Left cardiac atrium (tissue), 4 donors: ENCODE results near the gene CPED1. TPM values are rescaled to one million over a fixed set of nuclear protein-coding genes. Genes with fewer than 3 reads are reported as not detected.
"Not testable (repeated sequence)": the region's sequence is repeated elsewhere in the genome, so short reads cannot be mapped to it uniquely, and the experiment has no call there.

Experiments used
- ATAC-seq, 2 donors: fragments of 200-7000 bp; cut with Tn5 transposase; one replicate each; pipeline ENCODE4 v1.9.1; 2020; ENCODE audit warnings: mild to moderate bottlenecking in 2 of 2, moderate library complexity in 2 of 2
- DNase-seq: peaks from one replicate; pipeline ENCODE4 v3.0.0-alpha.2; 2020
- intact Hi-C, 2 donors: fragments of 100-400 bp; cut with DNase I; formaldehyde crosslinking; loops; one replicate each; pipeline versions ENCODE4 v1.14.1 to v1.15.1; 2022 to 2023
- total RNA-seq, 2 donors: library from RNA; stranded (reverse); fragmentation: NEBNext Ultra II Directional; extraction: Animal tissue kit (Norgen Biotek cat#: 25700); gene quantifications; one replicate each; pipeline ENCODE4 v1.2.1, GENCODE V29; 2021
- donor health status: DM: no; HTN: yes; CAD: no.
- donor health status: DM: no; HTN: yes; CAD: no; lungs with severe emphysema.
- donor health status: DM: yes; HTN: yes; CAD: no.
- donor health status: Dilated cardiomyopathy.

The CPED1 gene
- total RNA-seq, 2 donors from 2014 or later: 19.2 to 27.0 TPM

GRCh38 chr7:120966961-120967360, 21.6 kb upstream of the CPED1 start:
- DNase-seq: no peak
- intact Hi-C loops: no loop called here
- no peak for ATAC-seq

GRCh38 chr7:120973849-120974248, 14.7 kb upstream of the CPED1 start:
- ATAC-seq (no peak), DNase-seq (no peak)
- intact Hi-C loops: no loop called here

- intact Hi-C loops: no loop called here
- DNase-seq (no peak), ATAC-seq (no peak)
Observed at GRCh38 chr7:120979765-120980499, 8.6 kb upstream of the CPED1 start.

GRCh38 chr7:120981117-120981516, 7.4 kb upstream of the CPED1 start:
- DNase-seq: no peak
- ATAC-seq: no peak
- intact Hi-C loops: no loop called here

GRCh38 chr7:120981888-120982615, 6.5 kb upstream of the CPED1 start:
- no peak for ATAC-seq
- no peak for DNase-seq
- intact Hi-C loops: no loop called here

GRCh38 chr7:120983592-120983991, 4.9 kb upstream of the CPED1 start:
- DNase-seq, intact Hi-C loops, ATAC-seq: not testable (repeated sequence)

- intact Hi-C loops: no loop called here
- ATAC-seq (no peak), DNase-seq (no peak)
Observed at GRCh38 chr7:120984406-120984805, 4.1 kb upstream of the CPED1 start.

- intact Hi-C loops: loop anchor here in 1 of 2 donors (5.0 kb wide), 1 partner anchor 97 kb away; no protein-coding TSS in a partner anchor
- no peak for DNase-seq
- ATAC-seq: no peak
Observed at GRCh38 chr7:120985130-120985758, 3.3 kb upstream of the CPED1 start.

GRCh38 chr7:120985839-120986238, 2.7 kb upstream of the CPED1 start:
- ATAC-seq: no peak
- no peak for DNase-seq
- intact Hi-C loops: loop anchor here in 1 of 2 donors (5.0 kb wide), 1 partner anchor 96 kb away; no protein-coding TSS in a partner anchor

GRCh38 chr7:120986650-120987049, 1.9 kb upstream of the CPED1 start:
- ATAC-seq (no peak), DNase-seq (no peak)
- intact Hi-C loops: loop anchor here (1.0 to 5.0 kb wide), 2 partner anchors 95 to 96 kb away; no protein-coding TSS in a partner anchor

- ATAC-seq (no peak), DNase-seq (no peak)
- intact Hi-C loops: loop anchor here (1.0 to 5.0 kb wide), 2 partner anchors 94 to 95 kb away; no protein-coding TSS in a partner anchor
Observed at GRCh38 chr7:120987280-120987679, 1.2 kb upstream of the CPED1 start.

GRCh38 chr7:120987683-120988590, 574 bp upstream of the CPED1 start:
- peak; percentile 92 to 93 for ATAC-seq
- intact Hi-C loops: loop anchor here (1.0 to 5.0 kb wide), 3 partner anchors 93 to 121 kb away; no protein-coding TSS in a partner anchor
- peak; percentile 93 for DNase-seq

- DNase-seq: no peak
- intact Hi-C loops: loop anchor here (2.0 to 5.0 kb wide), 2 partner anchors 93 to 119 kb away; no protein-coding TSS in a partner anchor
- ATAC-seq: no peak
Observed at GRCh38 chr7:120989257-120990220, 1.0 kb downstream of the CPED1 start.

- intact Hi-C loops: no loop called here
- DNase-seq (no peak), ATAC-seq (no peak)
Observed at GRCh38 chr7:120990468-120991118, 2.1 kb downstream of the CPED1 start.

GRCh38 chr7:120991161-120991560, 2.6 kb downstream of the CPED1 start:
- ATAC-seq: no peak
- no peak for DNase-seq
- intact Hi-C loops: no loop called here

- no peak for DNase-seq
- intact Hi-C loops: no loop called here
- no peak for ATAC-seq
Observed at GRCh38 chr7:120991581-120991980, 3.1 kb downstream of the CPED1 start.

- DNase-seq (no peak), ATAC-seq (no peak)
- intact Hi-C loops: no loop called here
Observed at GRCh38 chr7:120992272-120992964, 3.9 kb downstream of the CPED1 start.
